ENCODE measurements around the gene ICAM4. TPM values are rescaled to one million over a fixed set of nuclear protein-coding genes. Genes with fewer than 3 reads are reported as not detected.

Gene ICAM4
- total and polyA plus RNA-seq, 2 of the 13 experiments (the other 11 are each of a cell fraction or from before 2014, with no cell fraction given) = 2.9 to 4.0 TPM

DNA sequence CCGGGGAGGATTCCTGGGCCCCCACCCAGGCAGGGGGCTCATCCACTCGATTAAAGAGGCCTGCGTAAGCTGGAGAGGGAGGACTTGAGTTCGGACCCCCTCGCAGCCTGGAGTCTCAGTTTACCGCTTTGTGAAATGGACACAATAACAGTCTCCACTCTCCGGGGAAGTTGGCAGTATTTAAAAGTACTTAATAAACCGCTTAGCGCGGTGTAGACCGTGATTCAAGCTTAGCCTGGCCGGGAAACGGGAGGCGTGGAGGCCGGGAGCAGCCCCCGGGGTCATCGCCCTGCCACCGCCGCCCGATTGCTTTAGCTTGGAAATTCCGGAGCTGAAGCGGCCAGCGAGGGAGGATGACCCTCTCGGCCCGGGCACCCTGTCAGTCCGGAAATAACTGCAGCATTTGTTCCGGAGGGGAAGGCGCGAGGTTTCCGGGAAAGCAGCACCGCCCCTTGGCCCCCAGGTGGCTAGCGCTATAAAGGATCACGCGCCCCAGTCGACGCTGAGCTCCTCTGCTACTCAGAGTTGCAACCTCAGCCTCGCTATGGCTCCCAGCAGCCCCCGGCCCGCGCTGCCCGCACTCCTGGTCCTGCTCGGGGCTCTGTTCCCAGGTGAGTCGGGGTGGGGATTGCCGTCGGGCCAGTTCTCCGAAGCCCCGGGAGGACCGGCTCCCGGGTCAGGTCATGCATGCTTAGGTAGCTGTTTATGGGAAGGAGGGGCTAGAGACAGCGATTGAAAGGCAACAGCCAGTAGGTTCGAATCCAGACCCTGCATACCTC lies 15.9 kb upstream of the ICAM4 start, which contains the start of gene ICAM1 (continued):
- TF ChIP-seq, protein P1, sequence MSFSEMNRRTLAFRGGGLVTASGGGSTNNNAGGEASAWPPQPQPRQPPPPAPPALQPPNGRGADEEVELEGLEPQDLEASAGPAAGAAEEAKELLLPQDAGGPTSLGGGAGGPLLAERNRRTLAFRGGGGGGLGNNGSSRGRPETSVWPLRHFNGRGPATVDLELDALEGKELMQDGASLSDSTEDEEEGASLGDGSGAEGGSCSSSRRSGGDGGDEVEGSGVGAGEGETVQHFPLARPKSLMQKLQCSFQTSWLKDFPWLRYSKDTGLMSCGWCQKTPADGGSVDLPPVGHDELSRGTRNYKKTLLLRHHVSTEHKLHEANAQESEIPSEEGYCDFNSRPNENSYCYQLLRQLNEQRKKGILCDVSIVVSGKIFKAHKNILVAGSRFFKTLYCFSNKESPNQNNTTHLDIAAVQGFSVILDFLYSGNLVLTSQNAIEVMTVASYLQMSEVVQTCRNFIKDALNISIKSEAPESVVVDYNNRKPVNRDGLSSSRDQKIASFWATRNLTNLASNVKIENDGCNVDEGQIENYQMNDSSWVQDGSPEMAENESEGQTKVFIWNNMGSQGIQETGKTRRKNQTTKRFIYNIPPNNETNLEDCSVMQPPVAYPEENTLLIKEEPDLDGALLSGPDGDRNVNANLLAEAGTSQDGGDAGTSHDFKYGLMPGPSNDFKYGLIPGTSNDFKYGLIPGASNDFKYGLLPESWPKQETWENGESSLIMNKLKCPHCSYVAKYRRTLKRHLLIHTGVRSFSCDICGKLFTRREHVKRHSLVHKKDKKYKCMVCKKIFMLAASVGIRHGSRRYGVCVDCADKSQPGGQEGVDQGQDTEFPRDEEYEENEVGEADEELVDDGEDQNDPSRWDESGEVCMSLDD (CRISPR knock-in tag; IDR thresholded peaks at IDR 0.05; ENCODE audit: borderline replicate concordance) = peak; percentile 65; the same call in 1 of the 2 replicates
- TF ChIP-seq, protein P2, sequence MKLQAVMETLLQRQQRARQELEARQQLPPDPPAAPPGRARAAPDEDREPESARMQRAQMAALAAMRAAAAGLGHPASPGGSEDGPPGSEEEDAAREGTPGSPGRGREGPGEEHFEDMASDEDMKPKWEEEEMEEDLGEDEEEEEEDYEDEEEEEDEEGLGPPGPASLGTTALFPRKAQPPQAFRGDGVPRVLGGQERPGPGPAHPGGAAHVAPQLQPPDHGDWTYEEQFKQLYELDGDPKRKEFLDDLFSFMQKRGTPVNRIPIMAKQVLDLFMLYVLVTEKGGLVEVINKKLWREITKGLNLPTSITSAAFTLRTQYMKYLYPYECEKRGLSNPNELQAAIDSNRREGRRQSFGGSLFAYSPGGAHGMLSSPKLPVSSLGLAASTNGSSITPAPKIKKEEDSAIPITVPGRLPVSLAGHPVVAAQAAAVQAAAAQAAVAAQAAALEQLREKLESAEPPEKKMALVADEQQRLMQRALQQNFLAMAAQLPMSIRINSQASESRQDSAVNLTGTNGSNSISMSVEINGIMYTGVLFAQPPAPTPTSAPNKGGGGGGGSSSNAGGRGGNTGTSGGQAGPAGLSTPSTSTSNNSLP (IDR thresholded peaks at IDR 0.05; ENCODE audit: low read depth, low read length) = no peak
- TF ChIP-seq, protein P3, sequence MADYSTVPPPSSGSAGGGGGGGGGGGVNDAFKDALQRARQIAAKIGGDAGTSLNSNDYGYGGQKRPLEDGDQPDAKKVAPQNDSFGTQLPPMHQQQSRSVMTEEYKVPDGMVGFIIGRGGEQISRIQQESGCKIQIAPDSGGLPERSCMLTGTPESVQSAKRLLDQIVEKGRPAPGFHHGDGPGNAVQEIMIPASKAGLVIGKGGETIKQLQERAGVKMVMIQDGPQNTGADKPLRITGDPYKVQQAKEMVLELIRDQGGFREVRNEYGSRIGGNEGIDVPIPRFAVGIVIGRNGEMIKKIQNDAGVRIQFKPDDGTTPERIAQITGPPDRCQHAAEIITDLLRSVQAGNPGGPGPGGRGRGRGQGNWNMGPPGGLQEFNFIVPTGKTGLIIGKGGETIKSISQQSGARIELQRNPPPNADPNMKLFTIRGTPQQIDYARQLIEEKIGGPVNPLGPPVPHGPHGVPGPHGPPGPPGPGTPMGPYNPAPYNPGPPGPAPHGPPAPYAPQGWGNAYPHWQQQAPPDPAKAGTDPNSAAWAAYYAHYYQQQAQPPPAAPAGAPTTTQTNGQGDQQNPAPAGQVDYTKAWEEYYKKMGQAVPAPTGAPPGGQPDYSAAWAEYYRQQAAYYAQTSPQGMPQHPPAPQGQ (CRISPR knock-in tag; IDR thresholded peaks at IDR 0.05; ENCODE audit: borderline replicate concordance) = no peak
- TF ChIP-seq, protein P4, sequence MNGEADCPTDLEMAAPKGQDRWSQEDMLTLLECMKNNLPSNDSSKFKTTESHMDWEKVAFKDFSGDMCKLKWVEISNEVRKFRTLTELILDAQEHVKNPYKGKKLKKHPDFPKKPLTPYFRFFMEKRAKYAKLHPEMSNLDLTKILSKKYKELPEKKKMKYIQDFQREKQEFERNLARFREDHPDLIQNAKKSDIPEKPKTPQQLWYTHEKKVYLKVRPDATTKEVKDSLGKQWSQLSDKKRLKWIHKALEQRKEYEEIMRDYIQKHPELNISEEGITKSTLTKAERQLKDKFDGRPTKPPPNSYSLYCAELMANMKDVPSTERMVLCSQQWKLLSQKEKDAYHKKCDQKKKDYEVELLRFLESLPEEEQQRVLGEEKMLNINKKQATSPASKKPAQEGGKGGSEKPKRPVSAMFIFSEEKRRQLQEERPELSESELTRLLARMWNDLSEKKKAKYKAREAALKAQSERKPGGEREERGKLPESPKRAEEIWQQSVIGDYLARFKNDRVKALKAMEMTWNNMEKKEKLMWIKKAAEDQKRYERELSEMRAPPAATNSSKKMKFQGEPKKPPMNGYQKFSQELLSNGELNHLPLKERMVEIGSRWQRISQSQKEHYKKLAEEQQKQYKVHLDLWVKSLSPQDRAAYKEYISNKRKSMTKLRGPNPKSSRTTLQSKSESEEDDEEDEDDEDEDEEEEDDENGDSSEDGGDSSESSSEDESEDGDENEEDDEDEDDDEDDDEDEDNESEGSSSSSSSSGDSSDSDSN (CRISPR knock-in tag; IDR thresholded peaks at IDR 0.05) = peak; percentile 88
- no peak for TF ChIP-seq HDAC6 (IDR thresholded peaks at IDR 0.05; ENCODE audit: low read depth, low read length)
- TF ChIP-seq ATAD3A (CRISPR knock-in tag; IDR thresholded peaks at IDR 0.05) = no peak
- TF ChIP-seq NCOA5 (CRISPR knock-in tag; IDR thresholded peaks at IDR 0.05) = no peak
- TF ChIP-seq SETDB1 (CRISPR knock-in tag; IDR thresholded peaks at IDR 0.05; ENCODE audit: borderline replicate concordance) = no peak
- TF ChIP-seq CBFB (CRISPR knock-in tag; IDR thresholded peaks at IDR 0.05) = peak; percentile 84
- TF ChIP-seq HNF4G (IDR thresholded peaks at IDR 0.05; ENCODE audit: borderline replicate concordance, low read depth, low read length) = no peak; the same call in 1 of the 2 replicates
- TF ChIP-seq HNF4G (CRISPR knock-in tag; IDR thresholded peaks at IDR 0.05; ENCODE audit: borderline replicate concordance, low read depth) = peak; percentile 37; the same call in 1 of the 2 replicates
- peak; percentile 52; the same call in 1 of the 2 replicates for TF ChIP-seq KLF11 (CRISPR knock-in tag; IDR thresholded peaks at IDR 0.05)
- peak; percentile 33; the same call in 1 of the 2 replicates for TF ChIP-seq ZNF33B (CRISPR knock-in tag; IDR thresholded peaks at IDR 0.05)
- TF ChIP-seq ZBTB38 (CRISPR knock-in tag; IDR thresholded peaks at IDR 0.05) = no peak; the same call in 1 of the 2 replicates
- no peak for TF ChIP-seq HES4 (CRISPR knock-in tag; IDR thresholded peaks at IDR 0.05; ENCODE audit: borderline replicate concordance)
- TF ChIP-seq ZNF441 (CRISPR knock-in tag; IDR thresholded peaks at IDR 0.05; ENCODE audit: borderline replicate concordance) = peak; percentile 75; the same call in 1 of the 2 replicates
- TF ChIP-seq, protein P5, sequence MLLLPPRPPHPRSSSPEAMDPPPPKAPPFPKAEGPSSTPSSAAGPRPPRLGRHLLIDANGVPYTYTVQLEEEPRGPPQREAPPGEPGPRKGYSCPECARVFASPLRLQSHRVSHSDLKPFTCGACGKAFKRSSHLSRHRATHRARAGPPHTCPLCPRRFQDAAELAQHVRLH (CRISPR knock-in tag; IDR thresholded peaks at IDR 0.05; ENCODE audit: borderline replicate concordance, low read depth) = peak; percentile 97
